Thyroid gland (tissue), 4 donors: ENCODE data around the gene P2RX6.

Source experiments
- CTCF ChIP-seq, 6 experiments: fragments of 200-600 bp in 3 of 6; fragments of 450-650 bp in 3 of 6; sonication (generic) in 3 of 6; IDR thresholded peaks; one replicate each; pipeline ENCODE4 v1.5.1; 2016 to 2019; ENCODE audit warnings: antibody characterized with exemption in 6 of 6, mild to moderate bottlenecking in 2 of 6, inconsistent platforms in 1 of 6, moderate library complexity in 1 of 6
- POLR2A ChIP-seq, 2 donors: fragments of 450-650 bp; IDR thresholded peaks; one replicate each; pipeline ENCODE4 v1.6.1; 2017; ENCODE audit warnings: antibody characterized with exemption in 2 of 2, mild to moderate bottlenecking in 2 of 2, moderate library complexity in 1 of 2

- TF ChIP-seq POLR2A (IDR thresholded peaks at IDR 0.05) (no peak), CTCF (IDR thresholded peaks at IDR 0.05) (no peak)
Measured at GRCh38 chr22:20973634-20974286, 41.2 kb upstream of the P2RX6 start.
